ELR (cell line): ENCODE results near the gene BOC.

Experiments
- DNase-seq: peaks from one replicate; pipeline ENCODE4 v3.0.0-alpha.2; 2015; ENCODE audit warnings: low read depth

Gene BOC

DNA sequence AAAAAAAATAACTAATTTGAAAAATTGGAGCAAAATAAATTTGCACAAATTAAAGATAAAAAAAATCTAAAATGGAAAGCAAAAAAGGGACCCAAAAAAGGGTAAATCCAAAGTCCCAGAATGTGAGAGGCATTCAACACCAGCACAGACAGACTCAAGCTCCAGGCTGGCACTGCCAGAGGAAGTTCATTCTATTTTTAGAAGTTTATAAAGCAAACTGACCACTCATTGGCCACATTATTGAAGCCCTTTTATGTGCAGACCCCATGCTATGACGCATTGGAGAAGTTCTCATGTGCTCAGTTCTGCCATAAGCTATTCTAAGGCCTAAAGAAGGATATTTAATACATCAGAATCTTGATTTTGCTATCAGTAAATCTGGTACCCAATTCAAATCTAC lies 17.6 kb upstream of the BOC start:
- no peak for DNase-seq

- no peak for DNase-seq
Measured at GRCh38 chr3:113194823-113195401, 16.4 kb upstream of the BOC start.

GRCh38 chr3:113200351-113200750 lies 11.0 kb upstream of the BOC start:
- DNase-seq: no peak

- no peak for DNase-seq
Measured at GRCh38 chr3:113200946-113201345, 10.4 kb upstream of the BOC start.

- no peak for DNase-seq
Measured at GRCh38 chr3:113204371-113204770, 7.0 kb upstream of the BOC start.

DNA sequence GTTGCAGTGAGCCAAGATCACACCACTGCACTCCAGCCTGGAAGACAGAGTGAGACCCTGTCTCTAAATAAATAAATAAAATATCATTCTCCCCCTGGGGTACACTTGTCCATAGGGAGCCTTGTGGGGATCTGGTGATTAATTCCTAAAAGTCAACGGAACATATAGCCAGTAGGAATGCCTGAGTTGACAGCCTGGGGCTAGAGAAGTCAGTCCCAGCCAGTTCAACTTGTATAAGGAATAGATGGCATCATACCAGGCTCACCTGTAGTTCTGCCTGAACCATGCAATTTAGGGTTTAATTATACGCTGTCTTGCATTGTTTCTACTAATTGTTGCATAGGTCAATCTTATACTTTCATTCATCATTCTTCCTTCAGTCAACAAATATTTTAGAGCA lies 5.9 kb upstream of the BOC start:
- DNase-seq: no peak

- DNase-seq: no peak
Measured at GRCh38 chr3:113210604-113211329, 590 bp upstream of the BOC start.

DNA sequence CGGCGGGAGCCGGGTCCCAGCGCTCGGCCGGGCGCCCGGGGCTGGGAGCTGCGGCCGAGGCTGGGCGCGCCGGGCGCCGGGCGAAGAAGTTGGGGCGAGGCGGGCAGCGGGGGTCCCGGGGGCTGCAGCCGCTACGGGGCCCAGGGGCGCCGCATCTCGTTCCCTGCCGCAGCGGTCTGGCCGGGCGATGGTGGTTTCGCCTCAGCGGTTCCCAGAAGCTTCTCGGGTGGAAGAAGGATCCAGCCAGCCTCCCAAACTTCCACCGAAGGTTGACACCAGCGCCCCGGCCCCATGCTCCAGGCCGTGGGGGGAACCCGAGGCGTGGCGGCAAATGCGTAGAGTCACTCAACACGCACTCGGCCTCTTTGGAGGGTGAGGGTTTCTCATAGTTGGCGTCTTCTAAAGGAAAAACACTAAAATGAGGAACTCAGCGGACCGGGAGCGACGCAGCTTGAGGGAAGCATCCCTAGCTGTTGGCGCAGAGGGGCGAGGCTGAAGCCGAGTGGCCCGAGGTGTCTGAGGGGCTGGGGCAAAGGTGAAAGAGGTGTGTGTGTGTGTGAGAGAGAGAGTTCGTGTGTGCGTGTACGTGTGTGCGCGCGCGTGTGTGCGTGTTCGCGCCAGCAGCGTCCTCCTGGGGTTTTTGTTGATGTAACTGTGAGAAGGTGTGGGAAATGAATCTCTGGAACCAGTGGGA lies 940 bp downstream of the BOC start:
- peak; percentile 46 for DNase-seq

GRCh38 chr3:113212844-113213375 lies 1.6 kb downstream of the BOC start:
- DNase-seq: no peak

- no peak for DNase-seq
Measured at GRCh38 chr3:113213896-113214587, 2.7 kb downstream of the BOC start.

- peak; percentile 14 for DNase-seq
Measured at GRCh38 chr3:113214917-113215595, 3.7 kb downstream of the BOC start.

DNA sequence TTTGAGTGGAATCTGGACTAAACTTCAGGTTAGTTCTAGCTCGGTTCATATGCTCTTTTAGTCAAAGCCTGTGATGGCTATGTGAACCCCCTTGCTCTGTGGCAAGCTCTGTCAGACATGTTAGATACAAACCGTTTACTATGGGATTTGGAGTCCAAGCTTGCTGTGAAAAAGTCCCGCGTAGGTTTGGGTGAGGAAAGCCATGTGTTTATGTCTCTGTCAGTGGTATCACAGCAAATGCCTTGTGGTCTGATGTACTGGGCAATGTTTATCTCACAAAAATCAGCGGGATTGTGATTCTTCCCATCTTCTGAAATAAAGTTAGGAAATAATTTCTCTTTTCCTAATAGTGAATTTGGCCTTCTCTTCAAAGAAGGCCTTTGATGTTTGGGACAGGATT lies 5.0 kb downstream of the BOC start:
- DNase-seq: no peak

GRCh38 chr3:113218011-113218680 lies 6.8 kb downstream of the BOC start:
- DNase-seq: no peak

- DNase-seq: no peak
Measured at GRCh38 chr3:113218681-113219045, 7.3 kb downstream of the BOC start.

DNA sequence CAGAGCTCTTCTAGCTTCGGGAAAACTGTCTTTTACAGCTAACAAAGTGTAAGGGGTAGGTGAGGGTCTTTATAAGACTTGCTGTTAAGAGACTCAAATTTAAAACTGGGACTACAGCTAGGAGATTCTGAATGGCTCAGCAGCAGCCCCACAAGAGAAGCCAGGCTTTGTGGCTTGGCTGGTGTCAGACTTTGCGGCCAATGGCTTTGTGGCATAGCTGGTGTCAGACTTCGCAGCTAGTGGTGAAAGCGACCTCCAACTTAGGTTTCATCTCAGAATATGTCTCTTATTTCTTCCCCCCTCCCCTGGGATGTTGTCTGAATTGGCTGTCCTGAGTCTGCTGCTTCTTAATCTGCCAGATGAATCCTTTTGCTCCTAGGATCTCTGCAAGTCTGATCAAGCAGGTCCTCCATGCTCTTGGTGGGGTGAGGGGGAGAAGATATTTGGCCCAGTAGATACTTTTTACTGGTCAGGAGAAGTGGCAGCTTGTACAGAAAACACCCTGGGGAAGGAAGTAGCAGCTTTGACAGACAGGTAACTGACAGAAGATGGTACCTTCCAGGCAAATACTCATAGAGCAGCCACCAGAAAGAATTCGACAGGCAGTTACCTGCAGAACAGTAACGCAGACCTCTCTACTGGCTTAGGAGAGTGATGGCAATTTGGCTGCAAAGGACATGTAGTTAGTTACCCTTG lies 8.4 kb downstream of the BOC start:
- no peak for DNase-seq

DNA sequence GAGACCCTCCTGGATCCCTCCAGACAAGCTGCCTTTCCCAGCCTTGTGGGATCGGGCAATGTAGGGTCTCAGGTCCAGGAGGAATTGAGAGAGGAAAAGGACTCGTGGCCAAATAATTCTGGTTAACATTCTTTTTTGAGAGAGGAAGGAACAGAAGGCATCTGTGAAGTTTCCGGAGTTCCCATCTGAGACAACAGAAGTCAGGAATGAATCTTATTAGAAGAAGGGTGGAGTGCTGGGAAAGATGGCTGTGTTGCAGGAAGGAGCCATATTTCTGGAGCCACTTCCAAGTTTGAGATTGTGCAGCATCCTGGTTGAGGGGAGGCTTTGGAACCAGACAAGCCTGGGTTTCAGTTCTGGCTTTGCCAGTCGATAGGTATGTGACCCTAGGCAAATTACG lies 9.4 kb downstream of the BOC start:
- no peak for DNase-seq

GRCh38 chr3:113221721-113222257 lies 10.4 kb downstream of the BOC start:
- DNase-seq: no peak

DNA sequence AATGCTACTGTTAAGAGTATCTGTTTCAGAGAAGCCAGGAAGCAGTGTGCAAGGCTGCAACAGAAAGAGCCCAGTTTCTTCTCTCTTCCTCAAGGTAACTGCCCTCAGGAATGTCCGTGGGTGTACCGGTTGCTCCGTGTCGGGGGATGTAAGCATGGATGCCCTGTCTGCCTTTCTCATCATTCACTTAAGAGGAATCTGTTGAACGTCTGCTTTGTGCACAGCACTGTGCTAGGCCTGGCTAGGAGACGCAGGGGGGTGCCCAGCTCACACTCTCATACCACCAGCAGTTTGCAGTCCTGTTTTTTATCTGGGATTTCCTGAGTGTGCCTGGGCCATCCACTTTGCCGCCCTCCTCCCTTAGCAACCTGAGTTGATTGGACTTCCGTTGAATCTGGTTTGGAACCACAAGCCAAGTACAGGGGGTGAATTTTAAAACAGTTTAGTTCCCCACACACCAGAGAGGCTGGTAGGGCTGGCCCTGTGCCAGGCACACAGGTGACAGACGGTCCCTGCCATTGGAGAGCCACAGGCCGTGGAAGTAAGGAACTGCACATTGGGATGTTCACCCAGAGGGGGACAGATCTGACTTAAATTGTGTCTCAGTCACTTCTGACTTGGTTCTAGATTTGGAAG lies 11.2 kb downstream of the BOC start:
- DNase-seq: no peak

GRCh38 chr3:113223475-113224281 lies 12.3 kb downstream of the BOC start:
- no peak for DNase-seq
